ENCODE measurements around the gene NDRG3. TPM values are rescaled to one million over a fixed set of nuclear protein-coding genes. Genes with fewer than 3 reads are reported as not detected.

NDRG3 gene
- total and polyA plus RNA-seq, 4 donors: 3.1 to 6.3 (median 4.5) TPM

DNA sequence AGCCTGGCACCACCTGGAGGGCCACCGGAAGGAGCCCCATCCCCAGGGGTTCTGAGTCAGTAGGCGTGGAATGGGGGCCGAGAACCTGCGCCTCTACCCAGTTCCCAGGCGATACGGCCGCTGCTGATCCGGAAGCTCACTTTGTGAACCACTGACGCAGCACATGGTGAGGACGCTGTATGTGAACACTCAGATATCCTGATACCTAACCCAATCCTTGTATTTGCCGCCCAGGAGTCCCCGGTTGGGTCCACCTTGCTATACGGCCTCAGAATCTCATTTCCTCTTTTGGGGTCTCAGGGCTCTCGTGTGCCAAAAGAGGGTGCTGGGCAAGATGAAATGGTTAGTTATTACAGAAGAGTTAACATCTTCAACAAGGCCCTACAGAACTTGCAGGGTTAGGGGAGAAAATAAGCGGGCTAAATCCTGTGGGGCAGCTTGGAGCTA, 140.9 kb downstream of the NDRG3 start:
- no peak for TF ChIP-seq NR2F2 (IDR thresholded peaks at IDR 0.05)
- TF ChIP-seq RXRA (IDR thresholded peaks at IDR 0.05): no peak
- TF ChIP-seq FOXA2 (IDR thresholded peaks at IDR 0.05): no peak
- TF ChIP-seq TAF1 (conservative IDR thresholded peaks at IDR 0.05): no peak
- no peak for TF ChIP-seq YY1 (IDR thresholded peaks at IDR 0.05)
- no peak for TF ChIP-seq ATF3 (IDR thresholded peaks at IDR 0.05)
- TF ChIP-seq GABPA (IDR thresholded peaks at IDR 0.05 in 1 of 2, conservative IDR thresholded peaks at IDR 0.05 in 1 of 2): no peak
- TF ChIP-seq FOXA1 (IDR thresholded peaks at IDR 0.05): no peak
- no peak for TF ChIP-seq SP1 (IDR thresholded peaks at IDR 0.05)
- no peak for TF ChIP-seq HNF4G (IDR thresholded peaks at IDR 0.05)
- TF ChIP-seq, protein P1, sequence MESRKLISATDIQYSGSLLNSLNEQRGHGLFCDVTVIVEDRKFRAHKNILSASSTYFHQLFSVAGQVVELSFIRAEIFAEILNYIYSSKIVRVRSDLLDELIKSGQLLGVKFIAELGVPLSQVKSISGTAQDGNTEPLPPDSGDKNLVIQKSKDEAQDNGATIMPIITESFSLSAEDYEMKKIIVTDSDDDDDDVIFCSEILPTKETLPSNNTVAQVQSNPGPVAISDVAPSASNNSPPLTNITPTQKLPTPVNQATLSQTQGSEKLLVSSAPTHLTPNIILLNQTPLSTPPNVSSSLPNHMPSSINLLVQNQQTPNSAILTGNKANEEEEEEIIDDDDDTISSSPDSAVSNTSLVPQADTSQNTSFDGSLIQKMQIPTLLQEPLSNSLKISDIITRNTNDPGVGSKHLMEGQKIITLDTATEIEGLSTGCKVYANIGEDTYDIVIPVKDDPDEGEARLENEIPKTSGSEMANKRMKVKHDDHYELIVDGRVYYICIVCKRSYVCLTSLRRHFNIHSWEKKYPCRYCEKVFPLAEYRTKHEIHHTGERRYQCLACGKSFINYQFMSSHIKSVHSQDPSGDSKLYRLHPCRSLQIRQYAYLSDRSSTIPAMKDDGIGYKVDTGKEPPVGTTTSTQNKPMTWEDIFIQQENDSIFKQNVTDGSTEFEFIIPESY (IDR thresholded peaks at IDR 0.05): no peak
- TF ChIP-seq JUND (IDR thresholded peaks at IDR 0.05): no peak
- TF ChIP-seq, protein P2, sequence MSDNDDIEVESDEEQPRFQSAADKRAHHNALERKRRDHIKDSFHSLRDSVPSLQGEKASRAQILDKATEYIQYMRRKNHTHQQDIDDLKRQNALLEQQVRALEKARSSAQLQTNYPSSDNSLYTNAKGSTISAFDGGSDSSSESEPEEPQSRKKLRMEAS (IDR thresholded peaks at IDR 0.05): no peak
- TF ChIP-seq CTCF (IDR thresholded peaks at IDR 0.05; ENCODE audit: low read depth, low read length, missing input control): no peak
- no peak for TF ChIP-seq EGR1 (IDR thresholded peaks at IDR 0.05; ENCODE audit: low read depth in 2 of 2)
- TF ChIP-seq, protein P3, sequence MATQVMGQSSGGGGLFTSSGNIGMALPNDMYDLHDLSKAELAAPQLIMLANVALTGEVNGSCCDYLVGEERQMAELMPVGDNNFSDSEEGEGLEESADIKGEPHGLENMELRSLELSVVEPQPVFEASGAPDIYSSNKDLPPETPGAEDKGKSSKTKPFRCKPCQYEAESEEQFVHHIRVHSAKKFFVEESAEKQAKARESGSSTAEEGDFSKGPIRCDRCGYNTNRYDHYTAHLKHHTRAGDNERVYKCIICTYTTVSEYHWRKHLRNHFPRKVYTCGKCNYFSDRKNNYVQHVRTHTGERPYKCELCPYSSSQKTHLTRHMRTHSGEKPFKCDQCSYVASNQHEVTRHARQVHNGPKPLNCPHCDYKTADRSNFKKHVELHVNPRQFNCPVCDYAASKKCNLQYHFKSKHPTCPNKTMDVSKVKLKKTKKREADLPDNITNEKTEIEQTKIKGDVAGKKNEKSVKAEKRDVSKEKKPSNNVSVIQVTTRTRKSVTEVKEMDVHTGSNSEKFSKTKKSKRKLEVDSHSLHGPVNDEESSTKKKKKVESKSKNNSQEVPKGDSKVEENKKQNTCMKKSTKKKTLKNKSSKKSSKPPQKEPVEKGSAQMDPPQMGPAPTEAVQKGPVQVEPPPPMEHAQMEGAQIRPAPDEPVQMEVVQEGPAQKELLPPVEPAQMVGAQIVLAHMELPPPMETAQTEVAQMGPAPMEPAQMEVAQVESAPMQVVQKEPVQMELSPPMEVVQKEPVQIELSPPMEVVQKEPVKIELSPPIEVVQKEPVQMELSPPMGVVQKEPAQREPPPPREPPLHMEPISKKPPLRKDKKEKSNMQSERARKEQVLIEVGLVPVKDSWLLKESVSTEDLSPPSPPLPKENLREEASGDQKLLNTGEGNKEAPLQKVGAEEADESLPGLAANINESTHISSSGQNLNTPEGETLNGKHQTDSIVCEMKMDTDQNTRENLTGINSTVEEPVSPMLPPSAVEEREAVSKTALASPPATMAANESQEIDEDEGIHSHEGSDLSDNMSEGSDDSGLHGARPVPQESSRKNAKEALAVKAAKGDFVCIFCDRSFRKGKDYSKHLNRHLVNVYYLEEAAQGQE (IDR thresholded peaks at IDR 0.05): no peak
- no peak for DNase-seq (ENCODE audit: low spot score)
- H3K9ac ChIP-seq (ENCODE audit: low read depth in 1 of 2, low read length in 2 of 2): peak overlapping the region; percentile 31 to 61
- no peaks in the 10 kb centered on the region for H3K27me3 ChIP-seq (ENCODE audit: control insufficient read depth in 4 of 4, insufficient read depth in 4 of 4, low read length in 3 of 4)
- WGBS: 56% methylated on average over 15 of the region's 15 CpGs
- H3K4me1 ChIP-seq (ENCODE audit: control insufficient read depth in 4 of 4, insufficient read depth in 4 of 4, low read length in 3 of 4): peaks cover 0 to 24% (median 17%) of the 10 kb centered on the region in 4 donors
- peak overlapping the region; percentile 67 to 86 for H3K27ac ChIP-seq (ENCODE audit: low read depth in 1 of 2, low read length in 2 of 2)
- H3K36me3 ChIP-seq (ENCODE audit: control insufficient read depth in 4 of 4, insufficient read depth in 3 of 4, low read depth in 1 of 4, low read length in 3 of 4): peaks cover 5 to 14% (median 9%) of the 10 kb centered on the region in 4 donors
- H3K4me3 ChIP-seq (ENCODE audit: low read depth in 1 of 3, low read length in 3 of 3): peak overlapping the region; percentile 10 to 20 (median 15)
- no peaks in the 10 kb centered on the region for H3K9me3 ChIP-seq (ENCODE audit: control insufficient read depth in 4 of 4, low read length in 3 of 4)

Small RNA genes within 50 kb of the gene (small RNA-seq; reads per million reads assigned to genes)
- not detected for gene RF00019

Other genes starting within 250 kb of the NDRG3 start
- gene MYL9, start 204.6 kb downstream of the NDRG3 start, total RNA-seq: 1 to 10 TPM in 1 of 2 donors, under 1 TPM in 1; 0.98 to 5.4 TPM
- gene MYL9, start 204.6 kb downstream of the NDRG3 start, polyA plus RNA-seq: 10 to 100 TPM in 1 of 2 donors, 1 to 10 TPM in 1; 9.9 to 27.0 TPM
- 1 to 10 TPM; 4.8 to 7.9 TPM for gene TGIF2, start 172.5 kb downstream of the NDRG3 start, total RNA-seq
- 1 to 10 TPM; 3.7 to 3.9 TPM for gene TGIF2, start 172.5 kb downstream of the NDRG3 start, polyA plus RNA-seq
- 10 to 100 TPM; 58.9 to 83.5 TPM for gene RAB5IF, start 140.3 kb downstream of the NDRG3 start, total RNA-seq
- gene RAB5IF, start 140.3 kb downstream of the NDRG3 start, polyA plus RNA-seq: 100 to 1,000 TPM; 167 to 170 TPM
- 1 to 10 TPM in 1 of 2 donors, under 1 TPM in 1; 0.59 to 1.6 TPM for gene SLA2, start 99.9 kb downstream of the NDRG3 start, total RNA-seq
- gene SLA2, start 99.9 kb downstream of the NDRG3 start, polyA plus RNA-seq: under 1 TPM; 0.18 to 0.24 TPM
- gene DSN1, start 27.7 kb upstream of the NDRG3 start, total RNA-seq: 10 to 100 TPM in 1 of 2 donors, 1 to 10 TPM in 1; 6.2 to 14.6 TPM
- gene DSN1, start 27.7 kb upstream of the NDRG3 start, polyA plus RNA-seq: 1 to 10 TPM; 3.5 to 4.0 TPM
- gene TLDC2, start 130.0 kb upstream of the NDRG3 start, total RNA-seq: under 1 TPM in 1 of 2 donors, not detected in 1; 0.33 TPM
- under 1 TPM; 0.05 to 0.08 TPM for gene TLDC2, start 130.0 kb upstream of the NDRG3 start, polyA plus RNA-seq
- 10 to 100 TPM; 39.7 to 51.2 TPM for gene SAMHD1, start 205.6 kb upstream of the NDRG3 start, total RNA-seq
- 10 to 100 TPM; 14.7 to 15.8 TPM for gene SAMHD1, start 205.6 kb upstream of the NDRG3 start, polyA plus RNA-seq

Data from liver (tissue), 10 donors.